ENCODE results near the gene TRIP10. TPM values are rescaled to one million over a fixed set of nuclear protein-coding genes. Genes with fewer than 3 reads are reported as not detected.

Gene TRIP10
- total and polyA plus RNA-seq, 2 of the 13 experiments (the other 11 are each of a cell fraction or from before 2014, with no cell fraction given): 32.5 to 33.2 TPM

DNA sequence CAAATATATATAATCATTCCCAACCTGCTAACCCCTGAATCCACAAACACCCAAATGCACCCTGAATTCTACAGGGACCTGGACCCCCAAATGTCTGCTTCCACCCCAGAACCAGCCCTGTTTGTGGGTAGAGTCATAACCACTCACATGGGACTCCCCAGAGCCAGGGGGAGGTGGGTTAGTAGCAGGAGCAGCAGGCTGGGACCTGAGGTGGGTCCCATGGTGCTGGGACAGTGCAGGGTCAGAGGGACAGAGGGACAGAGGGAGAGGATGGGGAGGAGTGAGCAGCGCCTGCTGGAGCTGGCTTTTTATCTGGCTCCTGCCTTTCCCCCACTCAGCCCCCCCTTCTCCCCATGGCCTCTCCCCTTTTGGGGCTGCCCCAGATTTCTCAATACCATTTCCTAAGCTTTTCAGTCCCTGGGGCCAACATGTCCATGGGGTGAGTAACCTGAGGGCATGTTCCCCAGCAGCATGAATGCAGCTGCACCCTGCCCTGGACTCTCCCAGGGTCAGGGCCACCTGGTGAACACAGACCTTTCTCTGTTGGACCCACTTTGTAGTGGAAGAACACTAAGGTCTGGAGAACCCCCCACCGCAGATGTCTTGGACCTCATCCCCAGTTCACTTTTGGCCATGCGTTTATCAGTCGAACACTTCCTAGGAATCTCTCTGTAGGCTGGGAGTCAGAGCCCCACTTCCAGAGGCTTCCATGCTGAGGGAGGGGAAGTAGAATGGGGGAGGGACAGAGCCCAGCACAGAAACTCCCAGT lies 18.9 kb upstream of the TRIP10 start, which contains the start of gene C3 (continued):
- no peak for TF ChIP-seq EEA1 (CRISPR knock-in tag; IDR thresholded peaks at IDR 0.05; ENCODE audit: borderline replicate concordance)
- TF ChIP-seq HDAC1 (CRISPR knock-in tag; IDR thresholded peaks at IDR 0.05): peak; percentile 97
- TF ChIP-seq RBAK (CRISPR knock-in tag; IDR thresholded peaks at IDR 0.05): no peak
- TF ChIP-seq TEAD3 (CRISPR knock-in tag; optimal IDR thresholded peaks at IDR 0.05; ENCODE audit: borderline replicate concordance): peak; percentile 83
- peak; percentile 55; the same call in 1 of the 2 replicates for TF ChIP-seq DMAP1 (CRISPR knock-in tag; IDR thresholded peaks at IDR 0.05)
- TF ChIP-seq ZNF12 (CRISPR knock-in tag; IDR thresholded peaks at IDR 0.05): no peak; the same call in 1 of the 2 replicates
- TF ChIP-seq, protein P1, sequence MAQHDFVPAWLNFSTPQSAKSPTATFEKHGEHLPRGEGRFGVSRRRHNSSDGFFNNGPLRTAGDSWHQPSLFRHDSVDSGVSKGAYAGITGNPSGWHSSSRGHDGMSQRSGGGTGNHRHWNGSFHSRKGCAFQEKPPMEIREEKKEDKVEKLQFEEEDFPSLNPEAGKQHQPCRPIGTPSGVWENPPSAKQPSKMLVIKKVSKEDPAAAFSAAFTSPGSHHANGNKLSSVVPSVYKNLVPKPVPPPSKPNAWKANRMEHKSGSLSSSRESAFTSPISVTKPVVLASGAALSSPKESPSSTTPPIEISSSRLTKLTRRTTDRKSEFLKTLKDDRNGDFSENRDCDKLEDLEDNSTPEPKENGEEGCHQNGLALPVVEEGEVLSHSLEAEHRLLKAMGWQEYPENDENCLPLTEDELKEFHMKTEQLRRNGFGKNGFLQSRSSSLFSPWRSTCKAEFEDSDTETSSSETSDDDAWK (CRISPR knock-in tag; IDR thresholded peaks at IDR 0.05): no peak
- no peak for TF ChIP-seq ZNF713 (CRISPR knock-in tag; IDR thresholded peaks at IDR 0.05)
- TF ChIP-seq ZNF746 (CRISPR knock-in tag; IDR thresholded peaks at IDR 0.05): peak; percentile 90
- peak; percentile 30; the same call in 1 of the 2 replicates for TF ChIP-seq ZSCAN22 (CRISPR knock-in tag; IDR thresholded peaks at IDR 0.05)
- peak; percentile 98 for TF ChIP-seq ZBTB8A (CRISPR knock-in tag; IDR thresholded peaks at IDR 0.05; ENCODE audit: borderline replicate concordance, low read depth)
- TF ChIP-seq, protein P2, sequence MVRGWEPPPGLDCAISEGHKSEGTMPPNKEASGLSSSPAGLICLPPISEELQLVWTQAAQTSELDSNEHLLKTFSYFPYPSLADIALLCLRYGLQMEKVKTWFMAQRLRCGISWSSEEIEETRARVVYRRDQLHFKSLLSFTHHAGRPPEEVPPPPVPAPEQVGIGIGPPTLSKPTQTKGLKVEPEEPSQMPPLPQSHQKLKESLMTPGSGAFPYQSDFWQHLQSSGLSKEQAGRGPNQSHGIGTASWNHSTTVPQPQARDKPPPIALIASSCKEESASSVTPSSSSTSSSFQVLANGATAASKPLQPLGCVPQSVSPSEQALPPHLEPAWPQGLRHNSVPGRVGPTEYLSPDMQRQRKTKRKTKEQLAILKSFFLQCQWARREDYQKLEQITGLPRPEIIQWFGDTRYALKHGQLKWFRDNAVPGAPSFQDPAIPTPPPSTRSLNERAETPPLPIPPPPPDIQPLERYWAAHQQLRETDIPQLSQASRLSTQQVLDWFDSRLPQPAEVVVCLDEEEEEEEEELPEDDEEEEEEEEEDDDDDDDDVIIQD (CRISPR knock-in tag; IDR thresholded peaks at IDR 0.05; ENCODE audit: low read depth): peak; percentile 65; the same call in 1 of the 2 replicates
- peak; percentile 79; the same call in 1 of the 2 replicates for TF ChIP-seq CBX5 (CRISPR knock-in tag; IDR thresholded peaks at IDR 0.05; ENCODE audit: borderline replicate concordance)
- peak; percentile 87 for TF ChIP-seq ZNF331 (CRISPR knock-in tag; IDR thresholded peaks at IDR 0.05)
- TF ChIP-seq, protein P3, sequence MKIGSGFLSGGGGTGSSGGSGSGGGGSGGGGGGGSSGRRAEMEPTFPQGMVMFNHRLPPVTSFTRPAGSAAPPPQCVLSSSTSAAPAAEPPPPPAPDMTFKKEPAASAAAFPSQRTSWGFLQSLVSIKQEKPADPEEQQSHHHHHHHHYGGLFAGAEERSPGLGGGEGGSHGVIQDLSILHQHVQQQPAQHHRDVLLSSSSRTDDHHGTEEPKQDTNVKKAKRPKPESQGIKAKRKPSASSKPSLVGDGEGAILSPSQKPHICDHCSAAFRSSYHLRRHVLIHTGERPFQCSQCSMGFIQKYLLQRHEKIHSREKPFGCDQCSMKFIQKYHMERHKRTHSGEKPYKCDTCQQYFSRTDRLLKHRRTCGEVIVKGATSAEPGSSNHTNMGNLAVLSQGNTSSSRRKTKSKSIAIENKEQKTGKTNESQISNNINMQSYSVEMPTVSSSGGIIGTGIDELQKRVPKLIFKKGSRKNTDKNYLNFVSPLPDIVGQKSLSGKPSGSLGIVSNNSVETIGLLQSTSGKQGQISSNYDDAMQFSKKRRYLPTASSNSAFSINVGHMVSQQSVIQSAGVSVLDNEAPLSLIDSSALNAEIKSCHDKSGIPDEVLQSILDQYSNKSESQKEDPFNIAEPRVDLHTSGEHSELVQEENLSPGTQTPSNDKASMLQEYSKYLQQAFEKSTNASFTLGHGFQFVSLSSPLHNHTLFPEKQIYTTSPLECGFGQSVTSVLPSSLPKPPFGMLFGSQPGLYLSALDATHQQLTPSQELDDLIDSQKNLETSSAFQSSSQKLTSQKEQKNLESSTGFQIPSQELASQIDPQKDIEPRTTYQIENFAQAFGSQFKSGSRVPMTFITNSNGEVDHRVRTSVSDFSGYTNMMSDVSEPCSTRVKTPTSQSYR (CRISPR knock-in tag; IDR thresholded peaks at IDR 0.05; ENCODE audit: borderline replicate concordance): peak; percentile 87
- no peak for TF ChIP-seq MBNL3 (CRISPR knock-in tag; conservative IDR thresholded peaks at IDR 0.05)
- TF ChIP-seq AGO1 (IDR thresholded peaks at IDR 0.05; ENCODE audit: low read depth, low read length, poor library complexity, severe bottlenecking): no peak
- TF ChIP-seq ZNF777 (CRISPR knock-in tag; IDR thresholded peaks at IDR 0.05): 0 out of 2 replicates have a peak, but pooled peaks have one; percentile 21
- no peak for TF ChIP-seq IKZF1 (IDR thresholded peaks at IDR 0.05)
- TF ChIP-seq NKX3-1 (CRISPR knock-in tag; IDR thresholded peaks at IDR 0.05): peak; percentile 81; the same call in 1 of the 2 replicates
- TF ChIP-seq ZNF670 (CRISPR knock-in tag; IDR thresholded peaks at IDR 0.05; ENCODE audit: borderline replicate concordance): peak; percentile 62; the same call in 1 of the 2 replicates
- TF ChIP-seq PHF5A (CRISPR knock-in tag; IDR thresholded peaks at IDR 0.05; ENCODE audit: low read depth, unreplicated experiment): peak; percentile 77
- TF ChIP-seq KLF12 (CRISPR knock-in tag; IDR thresholded peaks at IDR 0.05; ENCODE audit: borderline replicate concordance): 0 out of 2 replicates have a peak, but pooled peaks have one; percentile 19

All from HepG2 (cell line).